ENCODE measurements around the gene CDC27.
A peak's percentile ranks its signal among the peaks of the same experiment; 100 is the strongest.
"Not testable (repeated sequence)": the region's sequence is repeated elsewhere in the genome, so short reads cannot be mapped to it uniquely, and the experiment has no call there.

Gene CDC27

DNA sequence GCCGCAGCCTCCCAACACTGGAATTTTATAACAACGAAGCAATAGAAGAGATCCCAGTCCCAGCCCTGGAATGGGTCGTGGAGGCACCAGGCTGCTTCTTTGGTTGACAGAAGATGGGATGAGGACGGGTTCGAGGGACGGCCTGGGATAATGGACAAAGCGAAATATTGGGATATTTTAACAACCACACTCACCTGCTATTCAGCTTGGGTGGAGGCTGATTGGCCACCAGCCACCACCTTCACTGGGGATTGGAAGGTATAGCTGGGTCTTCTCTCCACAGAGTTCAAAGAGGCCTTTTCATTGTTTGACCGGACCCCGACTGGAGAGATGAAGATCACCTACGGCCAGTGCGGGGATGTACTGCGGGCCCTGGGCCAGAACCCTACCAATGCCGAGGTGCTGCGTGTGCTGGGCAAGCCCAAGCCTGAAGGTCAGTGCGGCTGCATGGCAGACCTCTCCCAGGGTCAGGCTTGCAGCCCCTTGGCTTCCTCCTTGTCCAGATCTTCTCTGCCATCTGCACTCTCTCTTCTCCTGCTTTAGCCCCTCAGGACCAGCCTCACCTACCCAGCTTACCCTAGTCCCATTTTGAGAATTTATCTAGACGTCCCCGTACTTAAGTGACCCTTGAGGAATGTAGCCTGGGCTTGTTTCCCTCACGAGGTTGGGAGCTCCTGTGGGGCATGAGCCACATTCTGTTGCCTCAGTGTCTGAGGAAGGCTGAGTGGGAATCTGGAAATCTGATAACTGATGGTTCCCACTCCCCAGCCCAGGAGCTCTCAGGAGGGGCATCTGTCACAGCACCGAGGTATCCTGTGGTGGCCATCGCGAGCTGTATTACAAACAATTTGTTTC lies 30.8 kb upstream of the CDC27 start:
- DNase-seq = no peak

DNA sequence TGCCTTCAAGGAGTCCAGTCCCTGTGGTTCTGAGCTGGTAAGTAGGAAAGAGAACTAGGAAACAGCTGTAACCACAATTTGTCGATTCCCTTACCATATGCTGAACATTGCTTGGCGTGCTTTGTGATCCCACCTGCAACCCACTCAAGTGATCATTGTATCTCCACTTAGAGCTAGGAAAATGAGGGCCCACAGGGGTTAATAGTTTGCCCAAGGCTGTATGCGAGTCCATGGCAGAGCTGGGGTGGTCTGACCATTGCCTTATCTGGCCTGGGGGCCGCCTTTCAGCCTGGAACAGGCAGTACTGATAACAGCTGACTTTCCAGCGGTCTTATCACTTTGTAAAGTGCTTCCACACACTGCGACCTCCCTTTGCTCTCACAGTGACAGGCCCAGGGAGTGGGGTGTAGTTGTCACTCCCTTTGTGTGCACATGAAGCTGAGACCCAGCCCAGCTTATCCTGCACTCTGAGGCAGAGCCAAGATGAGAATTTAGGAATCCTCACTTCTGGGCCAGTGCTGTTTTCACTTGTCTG lies 29.9 kb upstream of the CDC27 start:
- DNase-seq = no peak

DNA sequence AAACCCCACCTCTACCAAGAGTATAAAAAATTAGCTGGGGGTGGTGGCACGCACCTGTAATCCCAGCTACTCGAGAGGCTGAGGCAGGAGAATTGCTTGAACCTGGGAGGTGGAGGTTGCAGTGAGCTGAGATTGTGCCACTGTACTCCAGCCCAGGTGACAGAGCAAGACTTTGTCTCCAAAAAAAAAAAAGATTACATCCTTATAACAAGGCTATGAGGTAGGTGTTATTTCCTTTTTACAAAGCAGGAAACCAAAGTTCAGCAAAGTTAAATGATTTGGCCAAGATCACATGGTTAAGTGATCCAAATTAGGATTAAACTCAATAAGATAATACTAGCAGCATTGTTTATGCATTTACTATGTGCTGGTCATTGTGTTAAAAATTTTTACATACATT lies 28.2 kb upstream of the CDC27 start:
- not testable (repeated sequence) for DNase-seq

DNA sequence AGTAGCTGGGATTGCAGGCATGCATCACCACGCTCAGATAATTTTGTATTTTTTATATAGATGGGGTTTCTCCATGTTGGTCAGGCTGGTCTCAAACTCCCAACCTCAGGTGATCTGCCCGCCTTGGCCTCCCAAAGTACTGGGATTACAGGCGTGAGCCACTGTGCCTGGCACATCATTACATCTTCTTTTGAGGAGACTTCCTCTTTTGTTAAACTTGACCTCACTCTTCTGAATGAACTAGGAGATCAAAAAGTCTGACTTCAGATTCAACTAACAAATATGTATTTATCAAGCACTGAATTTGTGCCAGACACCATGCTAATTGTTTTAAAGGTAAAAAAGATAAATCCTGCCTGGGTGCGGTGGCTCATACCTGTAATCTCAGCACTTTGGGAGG lies 27.7 kb upstream of the CDC27 start:
- DNase-seq = not testable (repeated sequence)

DNA sequence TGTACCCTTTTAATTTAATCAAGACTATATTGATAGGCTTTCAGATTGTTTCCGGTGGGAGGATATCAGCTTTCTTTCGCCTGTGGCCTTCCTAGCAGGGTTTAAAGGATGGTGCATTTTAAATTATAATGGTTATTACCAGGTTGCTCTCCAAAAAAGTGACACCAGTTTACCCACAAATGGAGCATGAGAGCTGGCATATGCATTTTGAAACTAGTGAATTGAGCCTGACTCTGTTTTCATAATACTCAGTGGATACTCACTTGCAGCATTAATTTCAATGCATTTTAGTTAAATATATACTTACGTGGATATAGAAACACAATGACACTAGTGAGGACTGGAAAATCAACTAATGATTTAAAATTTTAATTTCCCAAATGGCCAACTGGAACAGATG lies 25.8 kb upstream of the CDC27 start:
- no peak for DNase-seq

DNA sequence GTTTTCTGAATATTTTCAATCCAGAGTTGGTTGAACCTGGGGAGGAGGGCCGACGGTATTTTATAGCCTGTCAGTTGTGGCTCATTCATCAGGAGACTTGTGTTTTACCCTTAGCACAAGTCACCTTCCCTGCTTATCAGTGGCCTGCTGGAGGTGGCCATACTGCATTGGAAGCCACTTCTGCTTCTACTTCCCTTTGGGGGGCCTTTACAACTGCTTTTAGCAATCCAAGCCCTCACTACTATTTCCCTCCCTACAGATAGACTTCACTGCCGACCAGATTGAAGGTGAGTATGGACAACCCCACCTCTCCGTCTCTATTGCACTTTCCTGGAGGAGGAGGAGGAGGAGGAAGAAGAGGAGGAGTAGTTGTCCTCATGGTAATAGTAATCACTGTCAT lies 24.4 kb upstream of the CDC27 start:
- no peak for DNase-seq

DNA sequence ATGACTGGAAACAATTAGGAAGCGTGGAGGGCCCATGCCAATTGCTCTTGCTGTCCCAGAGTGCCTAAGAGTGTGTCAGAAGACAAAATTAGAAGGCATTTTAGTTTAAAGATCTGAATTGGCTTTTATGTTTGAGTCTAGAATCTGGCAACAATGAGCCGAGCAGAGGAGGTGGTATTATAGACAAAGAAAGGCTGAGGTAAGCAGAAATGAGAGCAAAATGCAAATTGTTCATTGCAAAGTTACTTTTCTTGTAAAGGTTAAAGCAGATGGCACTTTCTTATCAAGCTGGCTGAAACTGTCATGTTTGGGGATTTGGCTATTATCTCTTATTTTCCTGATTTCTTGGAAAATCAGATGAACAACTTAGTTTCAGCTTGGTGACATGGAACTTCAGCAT lies 23.4 kb upstream of the CDC27 start:
- no peak for DNase-seq

DNA sequence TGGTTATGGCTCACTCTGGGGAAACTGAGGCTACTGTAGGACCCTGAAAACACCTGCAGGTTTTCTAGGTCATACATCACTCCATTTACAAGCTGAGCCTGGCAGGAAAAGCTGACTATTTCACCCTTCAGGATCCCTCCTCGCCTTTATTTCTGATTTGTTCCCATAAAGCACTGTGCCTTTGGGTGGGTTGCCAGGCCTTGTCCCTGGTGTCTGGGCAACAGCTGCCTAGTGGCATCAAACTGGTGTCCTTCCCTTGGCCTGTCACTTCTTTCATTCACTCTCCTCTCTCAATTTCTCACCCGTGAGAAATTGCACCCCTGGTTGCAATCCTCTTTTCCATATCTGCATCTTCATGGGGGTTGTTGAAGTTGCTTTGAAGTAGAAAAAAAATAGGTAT lies 21.7 kb upstream of the CDC27 start:
- no peak for DNase-seq

DNA sequence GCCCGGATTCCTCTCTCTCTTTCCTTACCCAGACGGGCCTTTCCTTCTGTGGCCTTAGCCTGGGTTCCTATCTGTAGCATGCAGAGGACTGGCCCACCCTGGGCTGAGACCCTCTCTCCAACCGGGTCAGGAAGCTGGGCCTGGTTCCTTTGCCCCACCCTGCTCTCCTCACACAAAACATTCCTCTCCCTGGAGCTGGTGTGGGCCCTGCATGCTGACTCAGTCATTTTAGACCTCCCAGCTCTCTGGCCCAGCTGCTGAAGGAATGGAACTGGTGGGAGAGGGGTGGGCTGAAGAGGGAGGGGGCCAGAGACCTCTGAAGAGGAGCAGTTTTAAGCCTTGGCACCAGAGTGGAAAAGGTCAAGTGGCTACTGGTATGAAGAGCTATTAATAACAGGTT lies 21.0 kb upstream of the CDC27 start:
- no peak for DNase-seq

DNA sequence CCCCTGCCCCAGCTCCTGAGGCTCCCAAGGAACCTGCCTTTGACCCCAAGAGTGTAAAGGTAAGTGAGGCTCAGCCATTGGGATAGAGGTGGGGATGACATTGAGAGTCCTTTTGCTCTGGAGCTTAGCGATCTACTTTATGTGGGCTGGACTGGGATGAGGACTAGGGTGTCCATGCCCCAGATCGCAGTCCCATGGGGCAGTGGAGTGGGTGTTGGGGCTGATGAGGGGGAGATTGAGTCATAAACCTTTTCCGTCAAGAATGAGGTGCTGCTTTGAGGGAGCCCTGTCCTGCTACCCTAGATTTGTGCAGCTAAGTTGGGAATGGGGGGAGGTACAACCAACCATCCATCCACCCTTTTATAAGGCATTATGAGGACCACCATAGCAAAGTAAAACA lies 20.4 kb upstream of the CDC27 start:
- no peak for DNase-seq

DNA sequence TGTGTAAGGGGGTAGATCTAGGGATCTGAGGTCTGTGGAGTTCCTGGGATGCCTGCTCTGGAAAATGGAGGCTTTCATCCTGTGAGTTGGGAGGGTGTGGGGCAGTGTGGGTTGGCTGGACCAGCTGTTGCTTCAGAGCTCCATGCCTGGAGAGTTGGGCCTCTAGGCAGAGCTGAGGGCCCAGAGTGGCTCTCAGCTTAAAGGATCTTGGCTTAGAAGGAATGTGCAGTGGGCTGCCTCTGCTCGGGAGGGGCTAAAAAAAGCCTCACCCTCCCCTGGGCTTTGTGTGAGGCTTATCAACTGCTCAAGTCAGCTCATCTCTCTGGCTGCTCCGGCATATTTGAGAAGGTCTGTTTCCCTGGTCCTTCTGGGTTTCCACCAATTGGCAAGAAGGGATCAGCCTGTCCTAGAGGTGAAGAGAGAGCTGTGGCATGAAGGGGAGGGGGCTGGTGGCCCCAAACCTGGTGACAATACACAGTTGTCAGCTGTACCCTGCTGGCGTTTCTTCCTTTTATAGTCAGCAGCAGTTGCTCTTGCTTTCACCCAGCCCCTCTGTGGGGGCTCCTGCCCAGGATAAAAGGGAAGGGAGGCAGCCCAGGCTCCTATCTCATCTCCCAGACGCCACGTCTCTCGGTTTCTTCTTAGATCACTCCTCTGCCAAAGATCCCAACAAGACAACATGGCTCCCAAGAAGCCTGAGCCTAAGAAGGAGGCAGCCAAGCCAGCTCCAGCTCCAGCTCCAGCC lies 19.8 kb upstream of the CDC27 start, which contains the start of gene MYL4:
Gene MYL4, plus strand, starts transcription at position 605 of the 745 bp plus-strand sequence. Its CDS starts 75 bp downstream, at position 680.
- DNase-seq = no peak

DNA sequence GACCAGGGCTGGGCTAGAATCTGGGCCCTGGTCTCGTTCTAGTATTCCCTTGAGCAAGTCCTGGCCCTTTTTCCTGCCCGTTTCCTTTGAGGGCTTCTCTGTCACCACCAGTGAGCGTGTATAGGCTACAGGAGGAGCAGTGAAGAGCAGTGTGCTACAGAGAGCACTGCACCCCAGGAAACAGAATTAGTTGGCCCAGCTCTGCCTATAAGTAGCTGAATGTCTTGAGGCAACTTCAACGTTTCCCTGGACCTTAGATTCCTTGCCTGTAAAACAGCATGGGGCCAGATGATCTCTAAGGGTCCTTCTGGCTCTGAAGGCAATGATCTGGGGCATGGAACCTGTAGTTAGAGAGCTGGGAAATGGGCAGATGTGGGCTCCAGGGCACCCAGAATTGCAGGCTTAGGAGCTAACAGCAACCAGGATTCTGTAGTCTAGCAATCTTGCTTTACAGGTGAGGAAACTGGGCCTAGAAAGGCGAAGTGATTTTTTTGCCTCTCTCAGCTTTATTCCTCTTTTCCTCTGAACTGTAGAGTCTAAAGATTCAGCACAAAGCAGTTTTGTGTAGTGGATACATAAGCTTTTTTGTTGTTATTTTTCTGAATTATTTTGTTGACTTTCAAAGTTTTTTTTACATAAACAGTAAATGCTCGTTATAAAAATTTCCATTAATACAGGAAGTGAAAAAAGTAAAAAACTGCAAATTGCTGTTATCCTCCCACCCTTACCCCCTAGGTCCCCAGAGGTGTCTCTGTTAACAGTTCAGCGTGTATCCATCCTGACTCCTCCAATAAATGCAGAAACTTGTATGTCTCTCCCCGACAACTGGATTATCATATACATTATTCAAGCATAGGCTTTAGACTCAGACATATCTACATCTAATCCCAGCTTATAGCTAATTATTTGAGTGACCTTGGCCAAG lies 18.3 kb upstream of the CDC27 start:
- DNase-seq = no peak

DNA sequence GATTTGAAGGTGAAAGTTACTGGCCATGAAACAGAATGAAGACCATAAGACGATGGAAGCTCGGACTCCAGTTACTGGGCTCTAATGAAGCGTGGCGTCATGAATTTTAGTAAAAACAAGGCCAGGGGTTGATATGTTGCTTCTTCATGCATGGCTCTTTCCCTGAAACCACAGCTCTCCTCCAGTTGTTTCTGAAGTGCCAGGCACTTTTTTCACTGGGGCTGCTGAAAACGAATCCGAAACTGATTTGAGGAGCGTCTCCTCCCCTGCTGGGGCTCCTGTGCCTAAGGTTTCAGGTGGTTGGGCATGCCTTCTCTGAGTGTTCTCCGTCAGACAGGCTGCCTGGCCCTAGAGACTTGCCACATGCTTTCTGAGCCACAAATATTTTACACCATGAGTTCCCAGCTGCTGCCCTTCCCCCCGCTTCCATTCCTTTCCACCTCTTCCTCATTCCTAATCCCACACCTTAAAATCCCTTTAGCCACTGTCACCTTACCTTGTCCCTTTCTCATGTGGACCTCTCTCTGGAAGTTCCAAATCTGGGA lies 16.4 kb upstream of the CDC27 start:
- DNase-seq = peak; percentile 76

DNA sequence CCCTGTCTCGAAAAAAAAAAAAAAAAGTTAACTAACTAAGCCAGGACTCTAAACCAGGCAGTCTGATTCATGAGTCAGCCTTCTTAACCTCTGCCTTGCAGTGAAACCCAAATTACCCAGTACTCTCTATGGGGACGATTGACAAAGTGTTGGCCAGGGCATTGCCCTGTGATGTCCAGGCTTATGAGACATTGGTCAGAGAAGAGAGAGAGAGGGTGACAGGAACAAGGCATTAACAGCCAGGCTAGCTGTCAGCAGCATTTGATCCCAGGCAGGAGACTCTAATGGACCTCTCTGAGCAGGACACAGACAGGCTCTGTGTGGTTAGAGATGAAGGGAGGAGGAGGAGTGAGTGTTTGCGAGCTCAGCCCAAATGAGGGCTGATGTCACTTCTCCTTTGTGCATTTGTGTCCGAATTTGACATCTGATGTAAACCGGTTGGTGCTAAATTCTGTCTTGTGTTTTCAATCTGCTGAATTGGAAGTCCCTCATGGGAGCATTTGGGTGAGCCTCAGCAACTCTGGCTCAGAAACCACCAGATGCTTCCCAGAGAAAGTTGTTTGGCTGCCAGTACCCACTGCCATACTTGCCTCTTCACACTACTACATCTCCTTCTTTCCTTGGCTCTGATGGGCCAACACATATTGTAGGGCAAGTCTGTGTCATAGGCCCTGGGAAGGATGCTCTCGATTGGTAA lies 15.8 kb upstream of the CDC27 start:
- peak; percentile 40 for DNase-seq

DNA sequence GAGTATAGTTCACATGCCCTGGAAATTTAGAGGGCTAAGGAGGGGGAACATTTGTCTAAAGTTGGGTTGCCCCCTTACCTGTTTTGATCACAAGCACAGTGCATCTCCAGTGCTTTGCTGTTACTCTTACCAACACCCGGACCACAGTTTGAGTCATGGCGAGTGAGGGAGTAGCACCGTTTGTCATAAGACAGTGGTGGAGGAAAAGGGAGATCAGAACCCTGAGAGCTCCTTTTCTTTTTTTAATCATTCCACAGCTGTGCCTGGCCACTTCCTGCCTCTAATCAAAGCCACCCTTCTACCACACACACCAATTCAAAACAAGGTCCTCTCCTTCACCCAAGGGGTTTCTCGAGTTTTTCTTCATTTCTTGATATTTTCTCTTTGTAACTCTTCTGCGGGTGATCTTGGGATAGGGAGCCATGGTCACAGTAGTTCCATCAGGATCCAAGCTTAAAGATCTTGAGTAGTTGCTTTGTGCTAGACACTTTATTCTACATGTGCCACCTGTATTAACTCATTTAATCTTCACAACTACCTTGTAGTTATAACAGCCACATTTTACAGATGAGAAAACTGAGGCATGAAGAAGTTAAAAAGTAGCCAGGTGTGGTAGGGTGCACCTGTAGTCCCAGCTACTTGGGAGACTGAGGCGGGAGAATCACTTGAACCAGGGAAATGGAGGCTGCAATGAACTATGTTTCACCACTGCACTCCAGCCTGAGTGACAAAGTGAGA lies 15.1 kb upstream of the CDC27 start:
- peak; percentile 13 for DNase-seq

DNA sequence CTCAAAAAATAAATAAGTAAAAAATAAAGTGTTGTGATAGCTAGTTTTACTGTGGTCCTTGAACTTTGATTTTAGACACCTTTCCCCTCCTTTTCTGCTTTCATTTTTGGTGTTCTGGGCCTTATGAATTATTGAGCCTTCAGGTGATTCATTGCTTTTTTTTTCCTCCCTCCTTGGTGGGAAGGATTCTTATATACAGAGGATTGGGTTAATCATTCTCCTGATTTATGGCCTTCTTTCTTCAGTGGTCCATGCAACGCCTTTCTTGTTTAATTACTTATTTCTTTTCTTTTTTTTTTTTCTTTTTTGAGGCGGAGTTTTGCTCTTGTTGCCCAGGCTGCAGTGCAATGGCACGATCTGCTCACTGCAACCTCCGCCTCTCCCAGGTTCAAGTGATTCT lies 12.1 kb upstream of the CDC27 start:
- DNase-seq = no peak

DNA sequence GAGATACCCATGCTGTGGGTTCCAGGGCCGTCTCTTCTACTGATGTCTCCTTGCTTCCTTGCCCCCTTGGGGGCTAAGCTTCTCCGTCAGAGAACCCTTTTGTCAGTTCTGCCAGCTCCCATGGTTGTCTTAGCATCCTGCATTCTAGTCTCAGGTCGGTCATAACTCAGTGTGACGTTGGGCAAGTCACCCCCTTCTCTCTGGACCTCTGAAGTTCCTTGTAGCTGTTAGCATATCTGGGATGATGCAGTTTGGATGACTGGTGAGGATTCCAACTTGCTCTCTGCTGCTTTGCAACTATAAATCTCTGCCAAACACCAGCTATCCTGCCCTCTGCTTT lies 11.2 kb upstream of the CDC27 start:
- DNase-seq = no peak

DNA sequence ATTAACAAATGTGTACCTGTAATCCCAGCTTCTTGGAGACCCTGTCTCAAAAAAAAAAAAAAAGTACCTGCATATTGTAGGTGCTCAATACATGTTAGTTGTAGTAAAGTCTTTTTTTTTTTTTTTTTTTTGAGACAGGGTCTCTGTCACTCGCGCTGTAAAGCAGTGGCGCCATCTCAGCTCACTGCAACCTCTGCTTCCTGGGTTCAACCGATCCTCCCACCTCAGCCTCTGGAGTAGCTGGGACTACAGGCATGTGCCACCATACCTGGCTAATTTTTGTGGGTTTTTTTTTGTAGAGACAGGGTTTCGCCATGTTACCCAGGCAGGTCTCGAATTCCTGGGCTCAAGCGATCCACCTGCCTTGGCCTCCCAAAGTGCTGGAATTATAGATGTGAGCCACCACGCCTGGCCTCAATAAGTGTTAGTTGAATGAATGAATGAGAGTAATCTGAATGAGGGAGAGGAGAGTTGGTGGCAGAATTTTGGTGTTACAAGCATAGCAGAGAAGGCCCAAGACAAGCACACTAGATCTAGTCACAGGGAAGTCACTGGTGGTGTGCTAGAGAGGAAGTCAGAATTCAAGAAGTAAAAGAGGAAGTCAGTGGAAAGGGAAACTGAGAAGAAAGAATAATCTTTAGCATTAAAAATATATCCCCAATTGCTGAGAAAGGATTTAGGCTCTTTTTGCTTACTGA lies 10.7 kb upstream of the CDC27 start:
- DNase-seq = no peak

DNA sequence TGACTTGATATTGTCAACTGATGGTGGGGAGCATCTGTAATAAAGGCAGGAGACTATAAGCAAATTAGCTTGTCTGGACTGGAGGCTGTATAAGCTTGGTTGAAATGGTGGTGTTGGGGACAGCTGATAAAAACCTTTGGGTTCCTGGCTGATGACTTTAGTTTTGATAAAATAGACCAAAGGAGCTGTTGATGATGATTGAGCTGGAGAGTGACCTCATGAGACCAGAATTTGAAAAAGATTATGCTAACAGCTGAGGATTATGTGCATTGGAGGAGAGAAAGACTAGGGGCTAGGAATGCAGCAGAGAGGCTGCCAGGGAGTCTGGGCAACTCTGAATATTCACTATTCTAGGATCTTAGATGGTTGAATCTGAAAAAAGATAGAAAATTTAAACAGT lies 8.7 kb upstream of the CDC27 start:
- no peak for DNase-seq

DNA sequence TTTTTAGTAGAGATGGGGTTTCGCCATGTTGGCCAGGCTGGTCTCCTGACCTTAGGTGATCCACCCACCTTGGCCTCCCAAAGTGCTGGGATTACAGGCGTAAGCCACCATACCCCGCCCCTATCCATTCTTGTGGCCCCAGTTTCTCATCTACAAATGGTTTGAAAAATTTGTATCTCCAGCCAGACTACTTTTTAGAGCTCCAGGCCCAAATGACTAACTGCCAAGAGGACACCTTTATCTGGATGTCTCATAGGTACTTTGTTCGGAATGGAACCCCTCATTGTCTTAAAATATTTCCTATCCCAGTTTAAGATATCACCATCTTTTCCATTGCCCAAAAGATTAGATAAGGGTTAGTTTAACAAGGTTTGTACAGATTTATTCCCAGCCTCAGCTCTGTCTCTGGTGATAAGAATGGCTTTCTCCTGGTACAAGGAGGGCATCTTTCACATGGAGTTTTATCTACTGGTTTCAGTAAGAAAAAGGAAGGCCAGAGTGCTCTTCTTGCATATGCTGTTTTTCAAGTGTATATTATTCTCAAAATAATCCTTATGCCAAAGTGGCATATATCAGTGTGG lies 4.9 kb upstream of the CDC27 start:
- no peak for DNase-seq

Data from CD4-positive, alpha-beta T cell treated with Interferon gamma for 1 hour (primary cell).